Fibroblast of the conjunctiva (primary cell): ENCODE measurements around the gene FXN.
"Not testable (repeated sequence)": the region's sequence is repeated elsewhere in the genome, so short reads cannot be mapped to it uniquely, and the experiment has no call there.

Source experiments
- DNase-seq: peaks from one replicate; pipeline ENCODE4 v3.0.0-alpha.2; 2010; ENCODE audit warnings: low read depth

FXN gene

DNA sequence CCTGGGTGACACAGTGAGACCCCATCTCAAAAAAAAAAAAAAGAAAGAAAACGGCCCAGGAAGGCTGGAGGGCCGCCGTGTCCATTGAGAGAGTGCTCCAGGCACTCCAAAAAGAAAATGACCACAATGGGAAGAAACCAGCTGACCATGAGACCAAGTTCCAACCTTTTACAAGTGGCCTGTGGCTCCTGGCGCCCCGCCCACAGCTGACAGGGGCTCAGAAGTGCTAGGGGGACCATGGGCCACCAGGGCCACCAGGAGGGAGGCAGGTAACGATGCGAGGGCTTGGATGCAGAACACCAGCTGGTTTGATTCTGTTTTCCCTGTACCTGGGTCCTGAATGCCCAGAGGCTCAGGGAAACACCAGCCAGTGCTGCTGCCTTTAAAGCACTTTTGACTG lies 34.6 kb downstream of the FXN start:
- DNase-seq: no peak

DNA sequence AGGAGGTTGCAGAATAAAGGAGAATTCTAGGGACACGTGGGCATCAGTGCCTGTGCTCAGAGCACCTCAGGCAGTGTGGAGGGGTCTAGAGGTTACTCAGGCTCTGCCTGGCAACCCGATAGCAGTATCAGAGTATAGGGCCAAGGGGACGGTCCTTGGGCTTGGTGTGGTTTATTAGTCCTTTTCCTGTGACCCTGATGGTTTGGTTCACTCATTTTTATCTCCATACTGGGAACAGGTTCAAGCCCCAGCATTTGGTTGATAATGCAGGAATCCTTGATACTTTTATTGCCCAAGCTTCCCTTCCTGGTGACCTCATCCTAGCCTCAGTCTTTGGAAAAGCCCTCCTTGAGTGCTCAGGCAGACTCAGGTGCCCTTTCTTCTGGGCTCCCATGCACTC lies 35.5 kb downstream of the FXN start:
- no peak for DNase-seq

DNA sequence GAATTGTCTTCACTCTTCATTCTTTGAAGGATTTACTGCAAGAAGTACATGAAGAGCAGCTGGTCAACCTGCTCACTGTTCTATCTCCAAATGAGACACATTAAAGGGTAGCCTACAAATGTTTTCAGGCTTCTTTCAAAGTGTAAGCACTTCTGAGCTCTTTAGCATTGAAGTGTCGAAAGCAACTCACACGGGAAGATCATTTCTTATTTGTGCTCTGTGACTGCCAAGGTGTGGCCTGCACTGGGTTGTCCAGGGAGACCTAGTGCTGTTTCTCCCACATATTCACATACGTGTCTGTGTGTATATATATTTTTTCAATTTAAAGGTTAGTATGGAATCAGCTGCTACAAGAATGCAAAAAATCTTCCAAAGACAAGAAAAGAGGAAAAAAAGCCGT lies 37.6 kb downstream of the FXN start:
- no peak for DNase-seq

DNA sequence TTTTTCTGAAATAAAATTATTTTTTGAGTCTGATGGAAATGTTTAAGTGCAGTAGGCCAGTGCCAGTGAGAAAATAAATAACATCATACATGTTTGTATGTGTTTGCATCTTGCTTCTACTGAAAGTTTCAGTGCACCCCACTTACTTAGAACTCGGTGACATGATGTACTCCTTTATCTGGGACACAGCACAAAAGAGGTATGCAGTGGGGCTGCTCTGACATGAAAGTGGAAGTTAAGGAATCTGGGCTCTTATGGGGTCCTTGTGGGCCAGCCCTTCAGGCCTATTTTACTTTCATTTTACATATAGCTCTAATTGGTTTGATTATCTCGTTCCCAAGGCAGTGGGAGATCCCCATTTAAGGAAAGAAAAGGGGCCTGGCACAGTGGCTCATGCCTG lies 39.2 kb downstream of the FXN start:
- DNase-seq: no peak

DNA sequence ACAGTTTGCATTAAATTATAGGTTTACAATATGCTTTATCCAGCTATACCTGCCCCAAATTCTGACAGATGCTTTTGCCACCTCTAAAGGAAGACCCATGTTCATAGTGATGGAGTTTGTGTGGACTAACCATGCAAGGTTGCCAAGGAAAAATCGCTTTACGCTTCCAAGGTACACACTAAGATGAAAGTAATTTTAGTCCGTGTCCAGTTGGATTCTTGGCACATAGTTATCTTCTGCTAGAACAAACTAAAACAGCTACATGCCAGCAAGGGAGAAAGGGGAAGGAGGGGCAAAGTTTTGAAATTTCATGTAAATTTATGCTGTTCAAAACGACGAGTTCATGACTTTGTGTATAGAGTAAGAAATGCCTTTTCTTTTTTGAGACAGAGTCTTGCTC lies 41.0 kb downstream of the FXN start:
- no peak for DNase-seq

DNA sequence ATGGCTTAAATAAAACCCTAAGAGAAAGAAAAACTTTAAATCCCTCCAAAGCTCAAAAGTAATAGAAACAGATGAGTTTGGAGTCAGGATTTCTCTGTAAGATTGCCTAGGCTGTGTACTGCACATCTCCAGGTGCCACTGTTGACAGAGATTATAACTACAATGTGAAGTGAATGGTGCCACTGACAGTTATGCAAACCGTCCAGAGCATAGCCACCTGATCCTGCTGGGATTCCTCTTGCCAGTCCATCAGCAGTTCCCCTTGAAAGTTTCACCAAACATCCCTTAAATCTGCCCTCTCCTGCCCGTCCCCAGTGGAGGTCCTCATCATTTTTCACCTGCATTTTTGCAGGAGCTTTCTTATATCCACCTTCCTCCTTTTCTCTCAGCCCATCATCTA lies 42.5 kb downstream of the FXN start:
- no peak for DNase-seq

DNA sequence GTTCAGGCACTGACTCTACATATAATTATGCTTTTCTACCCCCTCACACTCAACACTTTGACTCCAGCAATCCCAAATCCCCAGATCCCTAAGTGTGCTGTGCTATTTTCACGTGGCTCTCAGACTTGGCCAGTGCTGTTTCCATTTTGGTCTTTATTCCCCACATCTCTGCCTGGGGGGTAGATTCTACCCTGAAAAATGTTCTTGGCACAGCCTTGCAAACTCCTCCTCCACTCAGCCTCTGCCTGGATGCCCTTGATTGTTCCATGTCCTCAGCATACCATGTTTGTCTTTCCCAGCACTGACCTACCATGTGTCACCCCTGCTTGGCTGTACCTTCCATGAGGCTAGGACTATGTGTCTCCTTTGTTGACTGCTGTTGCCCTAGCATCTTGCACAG lies 43.0 kb downstream of the FXN start:
- peak; percentile 88 for DNase-seq

DNA sequence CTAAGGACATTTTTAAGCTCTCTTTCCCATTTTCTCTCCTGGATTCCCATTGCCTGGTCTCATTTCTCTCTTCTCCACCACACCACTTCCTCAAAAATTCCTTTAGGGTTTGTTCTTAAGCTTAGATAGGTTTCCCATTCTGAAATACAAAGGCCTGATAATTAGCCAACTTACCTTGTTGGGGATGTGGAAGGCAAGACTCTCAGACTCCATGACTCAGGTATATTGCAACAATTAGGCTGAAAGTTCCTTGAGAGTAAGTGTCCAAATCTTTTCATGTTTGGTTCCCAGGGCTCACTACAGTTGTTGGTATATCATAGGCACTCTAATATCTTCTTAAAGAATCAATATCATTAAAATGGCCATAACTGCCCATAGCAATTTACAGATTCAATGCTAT lies 43.6 kb downstream of the FXN start:
- no peak for DNase-seq

DNA sequence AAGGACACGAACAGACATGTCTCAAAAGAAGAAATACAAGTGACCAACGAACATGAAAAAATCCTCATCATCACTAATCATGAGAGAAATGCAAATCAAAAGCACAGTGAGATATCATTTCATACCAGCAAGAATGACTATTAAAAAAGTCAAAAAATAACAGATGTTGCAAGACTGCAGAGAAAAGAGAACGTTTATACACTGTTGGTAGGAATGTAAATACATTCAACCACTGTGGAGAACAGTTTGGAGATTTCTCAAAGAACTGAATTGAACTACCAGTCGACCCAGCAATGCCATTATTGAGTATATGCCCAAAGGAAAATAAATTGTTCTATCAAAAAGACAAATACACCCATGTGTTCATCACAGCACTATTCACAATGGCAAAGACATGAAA lies 45.7 kb downstream of the FXN start:
- no peak for DNase-seq

DNA sequence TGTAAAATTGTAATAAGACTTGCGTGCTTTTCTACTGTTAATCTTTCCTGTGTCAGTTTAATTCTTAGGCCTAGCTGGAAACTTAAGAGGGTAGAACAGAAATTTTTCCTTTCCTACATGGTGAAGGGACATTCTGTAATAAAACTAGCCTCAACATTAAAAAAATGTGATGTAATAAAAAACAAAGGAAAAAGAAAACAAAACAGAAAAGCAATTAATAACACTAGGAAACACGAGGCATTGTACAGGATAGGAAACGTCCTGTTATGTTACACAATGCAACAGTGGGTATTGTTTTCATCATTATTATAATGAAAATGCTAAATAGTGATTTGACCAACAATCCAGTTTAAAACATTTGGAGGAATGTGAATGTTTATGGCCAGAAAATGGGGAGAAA lies 47.8 kb downstream of the FXN start:
- no peak for DNase-seq

DNA sequence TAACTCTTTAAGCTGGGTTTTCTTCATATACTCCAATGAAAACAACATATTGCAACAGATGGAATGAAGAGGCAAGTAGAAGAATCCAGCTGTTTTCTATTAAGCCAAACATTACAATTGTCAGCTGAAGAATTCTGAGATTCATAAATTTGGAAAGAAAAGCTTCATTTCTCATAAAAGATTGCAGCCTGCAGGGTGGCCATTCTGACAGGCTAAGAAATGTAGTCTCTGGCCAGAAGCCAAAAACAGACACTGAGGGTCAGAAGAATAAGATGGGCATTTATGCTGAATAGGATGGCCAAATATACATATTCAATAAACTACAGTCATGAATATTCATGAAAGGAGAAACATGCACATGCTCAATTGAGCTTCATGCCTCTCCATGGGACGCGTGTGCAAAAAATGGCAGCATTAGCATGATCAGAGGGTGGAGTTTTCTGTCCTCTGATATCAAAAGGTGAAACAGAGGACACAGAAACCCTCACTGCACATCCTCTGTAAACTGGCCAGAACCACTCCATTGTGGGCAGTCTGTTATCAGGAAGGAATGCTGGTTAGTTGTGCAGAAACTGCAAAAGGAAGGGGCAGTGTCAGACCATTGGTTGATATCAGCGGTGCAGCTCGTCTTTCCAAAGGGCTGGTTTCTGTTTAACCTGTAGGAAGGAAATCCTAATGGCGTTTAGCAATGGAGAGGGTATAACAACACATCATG lies 50.2 kb downstream of the FXN start:
- peak; percentile 73 for DNase-seq

DNA sequence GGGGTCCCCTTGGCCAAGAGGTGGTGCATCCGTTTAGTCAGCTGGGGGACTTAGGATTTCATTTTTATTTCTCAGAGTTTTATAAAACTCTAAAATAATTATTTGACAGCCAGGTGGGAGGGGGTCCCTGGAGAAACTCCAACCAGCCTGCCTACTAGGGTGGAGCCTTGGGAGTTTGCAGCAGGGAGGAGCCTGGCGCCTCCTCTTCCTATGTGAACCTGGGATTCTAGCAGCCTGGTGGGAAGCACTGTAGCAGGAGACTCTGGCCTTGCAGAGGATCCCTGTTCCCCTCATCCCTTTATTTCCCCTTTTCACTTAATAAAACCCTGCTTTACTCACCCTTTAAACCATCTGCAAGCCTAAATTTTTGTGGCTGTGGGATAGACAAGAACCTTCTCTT lies 50.8 kb downstream of the FXN start:
- DNase-seq: no peak

DNA sequence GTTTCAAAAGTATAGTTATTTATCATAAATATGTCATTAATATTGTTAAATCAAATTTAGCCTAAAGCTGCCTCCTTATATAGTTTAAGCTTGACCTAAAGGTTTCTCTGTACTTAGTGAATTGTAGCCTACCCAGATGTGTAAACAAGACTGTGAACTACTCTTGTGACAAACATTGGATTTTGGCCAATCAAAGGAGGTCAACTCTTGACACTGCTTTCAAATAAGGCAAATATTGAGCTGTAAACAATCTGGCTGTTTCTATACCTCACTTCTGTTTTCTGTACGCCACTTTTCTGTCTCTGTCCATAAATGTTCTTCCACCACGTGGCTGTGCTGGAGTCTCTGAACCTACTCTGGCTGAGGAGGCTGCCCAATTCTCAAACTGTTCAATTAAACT lies 51.2 kb downstream of the FXN start:
- DNase-seq: no peak

DNA sequence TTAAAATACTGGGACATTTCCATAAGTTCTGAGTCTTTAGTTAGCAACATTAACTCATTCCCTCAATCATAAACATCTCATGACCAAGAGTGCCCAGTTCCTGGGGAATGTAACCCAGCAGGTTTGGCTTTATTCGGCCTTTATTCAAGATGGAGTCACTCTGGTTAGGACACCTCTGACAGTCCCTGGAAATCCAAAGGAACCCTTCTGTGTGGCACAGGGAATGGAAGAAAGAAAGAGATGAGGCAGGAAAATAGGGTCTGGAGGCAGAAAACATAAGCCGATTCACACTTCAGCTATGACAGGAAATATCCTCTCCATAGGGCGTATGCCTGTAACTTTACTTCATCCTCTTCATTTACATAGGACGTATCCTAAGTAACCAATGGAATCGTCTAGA lies 53.5 kb downstream of the FXN start:
- DNase-seq: no peak

DNA sequence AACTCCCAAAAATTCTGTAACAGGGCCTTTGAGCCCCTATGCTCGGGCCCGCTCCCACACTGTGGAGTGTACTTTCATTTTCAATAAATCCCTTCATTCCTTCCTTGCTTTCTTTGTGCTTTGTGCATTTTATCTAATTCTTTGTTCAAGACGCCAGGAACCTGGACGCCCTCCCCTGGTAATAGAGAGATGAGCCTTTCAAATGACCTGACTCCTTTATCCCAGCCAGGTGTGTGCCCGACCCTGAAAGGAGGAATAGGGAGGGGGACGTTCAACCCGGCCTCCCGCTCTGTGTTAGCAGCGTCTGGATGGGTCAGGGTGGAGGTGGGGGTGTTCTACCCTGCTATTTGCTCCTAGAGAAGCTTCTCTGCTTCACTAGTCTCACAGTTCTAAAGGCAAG lies 53.9 kb downstream of the FXN start:
- DNase-seq: no peak

DNA sequence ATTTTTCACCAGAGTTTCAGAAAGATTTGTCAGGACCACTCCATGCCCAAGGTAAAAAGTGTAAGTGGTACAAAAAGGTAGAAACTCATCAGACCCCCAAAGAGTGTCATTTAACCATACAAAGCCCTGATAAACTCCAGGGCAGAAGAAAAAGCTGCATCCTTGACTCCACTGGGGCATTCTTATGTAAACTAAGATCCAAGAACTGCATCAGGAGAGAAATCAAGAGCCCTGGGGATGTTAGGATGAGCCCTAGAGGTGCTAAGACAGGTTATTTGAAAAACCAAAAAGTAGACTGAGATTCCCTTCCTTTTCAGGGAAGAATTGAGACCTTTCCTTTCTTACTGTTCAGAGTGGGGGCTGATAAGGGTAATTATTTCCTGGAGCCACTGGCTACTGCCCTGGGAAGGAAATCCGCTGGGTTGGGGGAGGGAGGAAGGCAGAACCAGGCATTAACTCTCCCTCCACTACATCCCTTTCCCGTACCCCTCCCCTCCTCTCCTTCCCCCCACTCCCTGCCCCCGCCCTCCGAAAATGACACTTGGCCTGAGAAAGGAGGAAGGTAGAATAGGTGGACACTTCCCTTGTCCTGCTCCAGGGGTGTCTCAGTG lies 54.7 kb downstream of the FXN start:
- DNase-seq: no peak

DNA sequence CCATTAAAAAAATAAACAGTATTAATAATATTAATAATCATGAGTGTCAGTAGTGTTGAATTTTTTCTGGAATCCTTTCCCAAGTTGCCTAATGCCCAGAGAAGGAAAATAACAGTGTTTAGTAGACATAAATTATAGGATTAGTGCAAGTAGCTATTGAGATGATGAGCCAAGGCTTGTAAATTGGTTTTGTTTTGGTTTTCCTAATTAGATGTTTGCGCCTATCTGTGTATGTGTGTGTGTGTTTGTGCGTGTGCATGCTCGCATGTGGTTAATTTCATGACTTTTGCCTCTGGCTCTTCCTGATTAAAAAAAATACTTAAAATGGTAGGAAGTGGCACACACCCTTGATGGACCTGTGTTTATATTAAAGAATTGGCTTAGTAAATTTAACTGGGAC lies 55.4 kb downstream of the FXN start:
- no peak for DNase-seq

DNA sequence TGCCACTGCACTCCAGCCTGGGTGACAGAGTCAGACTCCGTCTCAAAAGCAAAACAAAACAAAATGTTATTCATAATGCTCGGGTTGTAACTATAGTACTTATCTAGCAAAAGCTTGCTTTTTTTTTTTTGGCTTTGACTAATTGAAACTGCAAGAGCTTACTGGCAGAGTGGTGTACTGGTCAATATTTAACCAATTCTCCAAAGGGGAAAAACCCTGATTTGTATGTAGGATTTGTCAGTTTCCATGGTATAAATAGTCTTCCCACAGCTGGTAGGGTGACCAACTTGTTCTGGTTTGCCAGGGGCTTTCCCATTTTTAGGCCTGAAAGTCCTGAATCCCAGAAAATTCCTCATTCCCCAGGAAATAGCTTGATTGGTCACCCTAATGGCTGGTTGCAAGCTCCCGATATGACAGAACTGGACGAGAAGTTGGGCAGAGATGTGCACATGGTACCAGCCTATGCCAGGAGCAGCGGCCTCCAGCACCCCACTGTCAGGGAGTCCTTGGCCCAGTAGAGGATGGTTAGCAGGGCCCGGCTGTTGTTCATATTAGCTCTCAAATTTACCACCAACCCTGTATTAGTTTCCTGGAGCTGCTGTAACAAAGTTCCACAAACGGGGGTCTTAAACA lies 58.0 kb downstream of the FXN start:
- no peak for DNase-seq

DNA sequence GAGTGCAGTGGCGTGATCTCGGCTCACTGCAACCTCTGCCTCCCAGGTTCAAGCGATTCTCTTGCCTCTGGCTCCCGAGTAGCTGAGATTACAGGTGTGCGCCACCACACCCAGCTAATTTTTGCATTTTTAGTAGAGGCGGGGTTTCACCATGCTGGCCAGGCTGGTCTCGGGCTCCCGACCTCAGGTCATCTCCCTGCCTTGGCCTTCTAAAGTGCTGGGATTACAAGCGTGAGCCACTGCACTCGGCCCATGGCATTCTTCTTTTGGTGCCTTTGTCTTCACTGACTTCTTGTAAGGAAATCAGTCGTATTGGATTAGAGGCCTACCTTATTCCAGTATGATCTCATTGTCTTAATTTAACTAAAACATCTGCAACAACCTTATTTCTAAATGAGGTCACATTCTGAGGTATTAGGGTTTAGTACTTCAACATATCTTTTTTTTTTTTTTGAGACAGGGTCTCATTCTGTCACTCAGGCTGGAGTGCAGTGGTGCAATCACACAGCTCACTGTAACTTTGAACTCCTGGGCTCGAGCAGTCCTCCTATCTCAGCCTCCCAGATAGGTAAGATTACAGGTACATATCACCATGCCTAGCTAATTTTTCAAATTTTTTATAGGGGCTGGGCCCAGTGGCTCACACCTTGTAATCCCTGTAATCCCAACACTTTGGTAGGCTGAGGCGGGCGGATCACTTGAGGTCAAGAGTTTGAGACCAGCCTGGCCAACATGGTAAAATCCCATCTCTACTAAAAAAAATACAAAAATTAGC lies 59.0 kb downstream of the FXN start:
- not testable (repeated sequence) for DNase-seq

DNA sequence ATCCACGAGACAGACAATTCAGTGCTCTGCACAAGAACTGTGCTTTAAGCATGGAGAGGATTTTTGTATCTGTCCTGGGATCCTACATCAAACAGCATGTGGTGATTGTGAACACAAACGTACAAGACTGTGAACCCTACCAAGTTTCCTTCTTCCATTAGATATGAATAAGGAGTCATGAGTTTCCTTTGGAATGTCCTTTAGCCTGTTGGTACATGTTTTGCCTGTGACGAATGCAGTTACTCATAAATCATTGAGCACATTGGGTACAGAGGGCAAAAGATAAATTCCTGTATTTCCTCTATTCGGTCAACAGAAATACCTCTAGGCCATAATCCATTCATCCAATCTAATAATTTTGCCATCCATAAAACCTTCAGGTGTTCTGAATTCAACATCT lies 61.5 kb downstream of the FXN start:
- DNase-seq: no peak

DNA sequence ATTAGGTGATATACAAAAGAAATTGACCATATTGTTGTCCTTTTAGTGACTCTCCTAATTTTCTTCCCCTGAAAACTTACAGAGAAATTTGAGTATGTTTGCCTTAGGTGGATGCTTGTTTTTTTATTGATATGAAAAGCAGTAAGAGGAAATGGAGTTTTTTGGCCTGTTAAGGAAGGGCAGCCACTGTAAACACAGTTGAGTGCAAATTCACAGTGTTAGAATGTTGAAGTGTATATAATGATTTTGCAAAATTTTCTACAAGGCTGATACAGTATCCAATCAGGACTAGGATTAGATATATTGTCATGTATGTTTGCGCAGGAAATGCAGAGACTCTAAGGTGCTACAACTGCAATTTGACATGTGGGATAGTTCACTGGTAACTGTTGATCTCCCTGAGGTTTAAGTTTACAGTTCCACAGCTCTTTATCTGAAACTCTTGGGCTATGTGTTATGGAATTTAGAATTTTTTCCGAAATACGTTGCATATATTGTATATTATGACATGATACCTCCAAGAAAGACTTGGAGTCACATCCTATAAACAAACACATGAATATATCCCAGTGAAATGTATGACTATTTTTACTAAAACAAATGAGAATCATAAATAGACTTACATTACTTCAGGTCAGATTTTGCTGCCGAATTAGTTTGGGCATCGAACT lies 62.5 kb downstream of the FXN start:
- no peak for DNase-seq

DNA sequence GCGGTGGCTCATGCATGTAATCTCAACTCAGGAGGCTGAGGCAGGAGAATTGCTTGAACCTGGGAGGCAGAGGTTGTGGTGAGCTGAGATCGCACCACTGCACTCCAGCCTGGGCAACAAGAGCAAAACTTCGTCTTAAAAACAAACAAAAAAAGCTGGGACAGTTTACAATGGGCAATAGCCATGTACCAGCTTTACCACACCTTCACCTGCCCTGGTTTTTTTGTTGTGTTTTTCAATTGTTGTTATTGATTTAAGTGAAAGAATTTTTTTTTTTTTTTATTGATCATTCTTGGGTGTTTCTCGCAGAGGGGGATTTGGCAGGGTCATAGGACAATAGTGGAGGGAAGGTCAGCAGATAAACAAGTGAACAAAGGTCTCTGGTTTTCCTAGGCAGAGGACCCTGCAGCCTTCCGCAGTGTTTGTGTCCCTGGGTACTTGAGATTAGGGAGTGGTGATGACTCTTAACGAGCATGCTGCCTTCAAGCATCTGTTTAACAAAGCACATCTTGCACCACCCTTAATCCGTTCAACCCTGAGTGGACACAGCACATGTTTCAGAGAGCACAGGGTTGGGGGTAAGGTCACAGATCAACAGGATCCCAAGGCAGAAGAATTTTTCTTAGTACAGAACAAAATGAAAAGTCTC lies 67.9 kb downstream of the FXN start:
- not testable (repeated sequence) for DNase-seq
